ENCODE data around the gene AQP12B.

DNA sequence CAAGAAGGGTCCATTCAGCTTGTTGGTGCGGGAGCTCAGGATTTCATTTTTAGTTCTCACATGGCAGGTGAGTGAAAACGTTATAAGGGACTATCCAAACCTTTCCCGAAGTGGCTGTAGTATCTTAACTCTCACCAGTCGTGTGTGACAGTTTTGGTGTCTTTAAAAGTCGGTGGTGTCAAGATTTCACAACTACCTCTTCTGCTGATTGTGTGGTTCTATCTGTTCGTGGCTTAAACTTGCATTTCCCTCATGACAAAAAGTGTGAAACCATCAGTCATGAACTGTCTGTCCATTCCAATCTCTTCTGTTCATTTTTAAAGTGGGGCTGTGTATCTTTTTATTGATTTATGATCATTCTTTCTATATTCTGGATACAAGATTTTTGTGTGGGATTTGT is 3.8 kb upstream of the AQP12B start:
- TF ChIP-seq, protein P1, sequence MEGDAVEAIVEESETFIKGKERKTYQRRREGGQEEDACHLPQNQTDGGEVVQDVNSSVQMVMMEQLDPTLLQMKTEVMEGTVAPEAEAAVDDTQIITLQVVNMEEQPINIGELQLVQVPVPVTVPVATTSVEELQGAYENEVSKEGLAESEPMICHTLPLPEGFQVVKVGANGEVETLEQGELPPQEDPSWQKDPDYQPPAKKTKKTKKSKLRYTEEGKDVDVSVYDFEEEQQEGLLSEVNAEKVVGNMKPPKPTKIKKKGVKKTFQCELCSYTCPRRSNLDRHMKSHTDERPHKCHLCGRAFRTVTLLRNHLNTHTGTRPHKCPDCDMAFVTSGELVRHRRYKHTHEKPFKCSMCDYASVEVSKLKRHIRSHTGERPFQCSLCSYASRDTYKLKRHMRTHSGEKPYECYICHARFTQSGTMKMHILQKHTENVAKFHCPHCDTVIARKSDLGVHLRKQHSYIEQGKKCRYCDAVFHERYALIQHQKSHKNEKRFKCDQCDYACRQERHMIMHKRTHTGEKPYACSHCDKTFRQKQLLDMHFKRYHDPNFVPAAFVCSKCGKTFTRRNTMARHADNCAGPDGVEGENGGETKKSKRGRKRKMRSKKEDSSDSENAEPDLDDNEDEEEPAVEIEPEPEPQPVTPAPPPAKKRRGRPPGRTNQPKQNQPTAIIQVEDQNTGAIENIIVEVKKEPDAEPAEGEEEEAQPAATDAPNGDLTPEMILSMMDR (IDR thresholded peaks at IDR 0.05; ENCODE audit: low read depth, low read length, missing input control) = no peak
- TF ChIP-seq GABPA (IDR thresholded peaks at IDR 0.05 in 1 of 2, conservative IDR thresholded peaks at IDR 0.05 in 1 of 2) (no peak), YY1 (IDR thresholded peaks at IDR 0.05) (no peak)
- TF ChIP-seq, protein P2, sequence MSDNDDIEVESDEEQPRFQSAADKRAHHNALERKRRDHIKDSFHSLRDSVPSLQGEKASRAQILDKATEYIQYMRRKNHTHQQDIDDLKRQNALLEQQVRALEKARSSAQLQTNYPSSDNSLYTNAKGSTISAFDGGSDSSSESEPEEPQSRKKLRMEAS (IDR thresholded peaks at IDR 0.05) = no peak
- TF ChIP-seq, protein P3, sequence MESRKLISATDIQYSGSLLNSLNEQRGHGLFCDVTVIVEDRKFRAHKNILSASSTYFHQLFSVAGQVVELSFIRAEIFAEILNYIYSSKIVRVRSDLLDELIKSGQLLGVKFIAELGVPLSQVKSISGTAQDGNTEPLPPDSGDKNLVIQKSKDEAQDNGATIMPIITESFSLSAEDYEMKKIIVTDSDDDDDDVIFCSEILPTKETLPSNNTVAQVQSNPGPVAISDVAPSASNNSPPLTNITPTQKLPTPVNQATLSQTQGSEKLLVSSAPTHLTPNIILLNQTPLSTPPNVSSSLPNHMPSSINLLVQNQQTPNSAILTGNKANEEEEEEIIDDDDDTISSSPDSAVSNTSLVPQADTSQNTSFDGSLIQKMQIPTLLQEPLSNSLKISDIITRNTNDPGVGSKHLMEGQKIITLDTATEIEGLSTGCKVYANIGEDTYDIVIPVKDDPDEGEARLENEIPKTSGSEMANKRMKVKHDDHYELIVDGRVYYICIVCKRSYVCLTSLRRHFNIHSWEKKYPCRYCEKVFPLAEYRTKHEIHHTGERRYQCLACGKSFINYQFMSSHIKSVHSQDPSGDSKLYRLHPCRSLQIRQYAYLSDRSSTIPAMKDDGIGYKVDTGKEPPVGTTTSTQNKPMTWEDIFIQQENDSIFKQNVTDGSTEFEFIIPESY (IDR thresholded peaks at IDR 0.05) = no peak

Data from liver (tissue), 3 donors.